HEK293 (cell line): ENCODE measurements around the gene BORCS6.
A peak's percentile ranks its signal among the peaks of the same experiment; 100 is the strongest.

Experiments
- GFI1B ChIP-seq: fragments of 450-650 bp; formaldehyde crosslinking; IDR thresholded peaks from 2 replicates; pipeline ENCODE4 v1.5.1; 2016; ENCODE audit warnings: missing biosample characterization, missing genetic modification characterization
- GLI2 ChIP-seq: fragments of 450-650 bp; formaldehyde crosslinking; IDR thresholded peaks from 2 replicates; pipeline ENCODE4; 2017; ENCODE audit warnings: missing biosample characterization, missing genetic modification characterization, low read depth, borderline replicate concordance
- GLI4 ChIP-seq: fragments of 450-650 bp; formaldehyde crosslinking; IDR thresholded peaks from 2 replicates; pipeline ENCODE4 v1.5.1; 2016; ENCODE audit warnings: missing biosample characterization, missing genetic modification characterization
- HOXD13 ChIP-seq: sonication (generic); formaldehyde crosslinking; IDR thresholded peaks from 2 replicates; pipeline ENCODE4 v1.8.0; 2022; ENCODE audit warnings: missing genetic modification reagents, borderline replicate concordance
- IKZF3 ChIP-seq: fragments of 450-650 bp; IDR thresholded peaks from 2 replicates; pipeline ENCODE4 v1.5.0; 2018; ENCODE audit warnings: missing biosample characterization, mild to moderate bottlenecking, missing genetic modification characterization, moderate library complexity
- KLF7 ChIP-seq: fragments of 450-650 bp; formaldehyde crosslinking; IDR thresholded peaks from 2 replicates; pipeline ENCODE4 v1.5.1; 2016; ENCODE audit warnings: missing biosample characterization, missing genetic modification characterization, borderline replicate concordance
- KLF8 ChIP-seq: fragments of 450-650 bp; formaldehyde crosslinking; IDR thresholded peaks from 2 replicates; pipeline ENCODE4 v1.5.1; 2016; ENCODE audit warnings: missing biosample characterization, missing genetic modification characterization
- KLF9 ChIP-seq: fragments of 450-650 bp; formaldehyde crosslinking; IDR thresholded peaks from 2 replicates; pipeline ENCODE4 v1.5.1; 2016; ENCODE audit warnings: missing biosample characterization, missing genetic modification characterization, low read depth
- MEIS1 ChIP-seq: sonication (generic); formaldehyde crosslinking; IDR thresholded peaks from 2 replicates; pipeline ENCODE4 v1.8.1; 2022; ENCODE audit warnings: missing genetic modification reagents, mild to moderate bottlenecking, borderline replicate concordance
- PRDM10 ChIP-seq: fragments of 450-650 bp; formaldehyde crosslinking; IDR thresholded peaks from 2 replicates; pipeline ENCODE4 v1.5.1; 2016; ENCODE audit warnings: missing biosample characterization, missing genetic modification characterization
- SALL2 ChIP-seq: fragments of 450-650 bp; formaldehyde crosslinking; IDR thresholded peaks from 2 replicates; pipeline ENCODE4 v1.5.0; 2017; ENCODE audit warnings: missing biosample characterization, mild to moderate bottlenecking, missing genetic modification characterization, borderline replicate concordance
- ZBTB20 ChIP-seq: fragments of 450-650 bp; formaldehyde crosslinking; IDR thresholded peaks from 2 replicates; pipeline ENCODE4 v1.5.1; 2016; ENCODE audit warnings: missing biosample characterization, missing genetic modification characterization
- ZEB2 ChIP-seq: fragments of 450-650 bp; formaldehyde crosslinking; IDR thresholded peaks from 2 replicates; pipeline ENCODE4 v1.5.1; 2016; ENCODE audit warnings: missing biosample characterization, missing genetic modification characterization
- ZFHX2 ChIP-seq: fragments of 450-650 bp; formaldehyde crosslinking; conservative IDR thresholded peaks from 2 replicates; pipeline ENCODE4 v1.5.1; 2016; ENCODE audit warnings: missing biosample characterization, missing genetic modification characterization
- ZNF10 ChIP-seq: fragments of 450-650 bp; formaldehyde crosslinking; IDR thresholded peaks from 2 replicates; pipeline ENCODE4 v1.5.1; 2017; ENCODE audit warnings: missing biosample characterization, missing genetic modification characterization
- ZNF133 ChIP-seq: fragments of 450-650 bp; formaldehyde crosslinking; IDR thresholded peaks from 2 replicates; pipeline ENCODE4 v1.5.1; 2016; ENCODE audit warnings: missing biosample characterization, missing genetic modification characterization
- ZNF140 ChIP-seq: fragments of 450-650 bp; formaldehyde crosslinking; IDR thresholded peaks from 2 replicates; pipeline ENCODE4 v1.5.1; 2016; ENCODE audit warnings: missing biosample characterization, missing genetic modification characterization
- ZNF2 ChIP-seq: fragments of 450-650 bp; formaldehyde crosslinking; IDR thresholded peaks from 2 replicates; pipeline ENCODE4 v1.5.1; 2016; ENCODE audit warnings: missing biosample characterization, missing genetic modification characterization
- ZNF223 ChIP-seq: fragments of 450-650 bp; formaldehyde crosslinking; IDR thresholded peaks from 2 replicates; pipeline ENCODE4 v1.5.1; 2016; ENCODE audit warnings: missing biosample characterization, missing genetic modification characterization
- ZNF248 ChIP-seq: fragments of 450-650 bp; formaldehyde crosslinking; IDR thresholded peaks from 2 replicates; pipeline ENCODE4 v1.5.1; 2017; ENCODE audit warnings: missing biosample characterization, missing genetic modification characterization
- ZNF292 ChIP-seq: fragments of 450-650 bp; formaldehyde crosslinking; IDR thresholded peaks from 2 replicates; pipeline ENCODE4 v1.5.1; 2016; ENCODE audit warnings: low read depth, missing biosample characterization, missing genetic modification characterization, borderline replicate concordance
- ZNF335 ChIP-seq: fragments of 450-650 bp; formaldehyde crosslinking; conservative IDR thresholded peaks from 2 replicates; pipeline ENCODE4 v1.5.1; 2016; ENCODE audit warnings: missing biosample characterization, missing genetic modification characterization
- ZNF404 ChIP-seq: fragments of 450-650 bp; formaldehyde crosslinking; IDR thresholded peaks from 2 replicates; pipeline ENCODE4 v1.5.1; 2017; ENCODE audit warnings: missing biosample characterization, missing genetic modification characterization
- ZNF423 ChIP-seq: fragments of 450-650 bp; formaldehyde crosslinking; IDR thresholded peaks from 2 replicates; pipeline ENCODE4 v1.5.1; 2016; ENCODE audit warnings: missing biosample characterization, missing genetic modification characterization
- ZNF426 ChIP-seq: fragments of 450-650 bp; formaldehyde crosslinking; IDR thresholded peaks from 2 replicates; pipeline ENCODE4 v1.5.1; 2017; ENCODE audit warnings: missing biosample characterization, missing genetic modification characterization, mild to moderate bottlenecking, inconsistent platforms, moderate library complexity
- ZNF473 ChIP-seq: fragments of 450-650 bp; formaldehyde crosslinking; IDR thresholded peaks from 2 replicates; pipeline ENCODE4 v1.5.1; 2017; ENCODE audit warnings: missing biosample characterization, missing genetic modification characterization
- ZNF521 ChIP-seq: fragments of 450-650 bp; formaldehyde crosslinking; IDR thresholded peaks from 2 replicates; pipeline ENCODE4 v1.5.1; 2017; ENCODE audit warnings: missing biosample characterization, mild to moderate bottlenecking, missing genetic modification characterization
- ZNF549 ChIP-seq: fragments of 450-650 bp; IDR thresholded peaks from 2 replicates; pipeline ENCODE4 v1.5.1; 2018; ENCODE audit warnings: missing biosample characterization, missing genetic modification characterization, mild to moderate bottlenecking, inconsistent platforms, moderate library complexity
- ZNF610 ChIP-seq: fragments of 450-650 bp; formaldehyde crosslinking; IDR thresholded peaks from 2 replicates; pipeline ENCODE4 v1.5.1; 2016; ENCODE audit warnings: missing biosample characterization, missing genetic modification characterization, borderline replicate concordance
- ZNF626 ChIP-seq: fragments of 450-650 bp; sonication (Bioruptor Pico); formaldehyde crosslinking; IDR thresholded peaks from 2 replicates; pipeline ENCODE4 v1.5.1; 2018; ENCODE audit warnings: missing biosample characterization, missing genetic modification characterization, inconsistent platforms
- ZNF654 ChIP-seq: fragments of 450-650 bp; formaldehyde crosslinking; IDR thresholded peaks from 2 replicates; pipeline ENCODE4 v1.5.1; 2016; ENCODE audit warnings: low read depth, missing biosample characterization, missing genetic modification characterization
- ZNF670 ChIP-seq: fragments of 450-650 bp; formaldehyde crosslinking; IDR thresholded peaks from 2 replicates; pipeline ENCODE4 v1.5.1; 2016; ENCODE audit warnings: missing biosample characterization, missing genetic modification characterization, low read depth
- ZXDB ChIP-seq: fragments of 450-650 bp; formaldehyde crosslinking; IDR thresholded peaks from 2 replicates; pipeline ENCODE4 v1.5.1; 2016; ENCODE audit warnings: missing biosample characterization, missing genetic modification characterization
- TF ChIP-seq, protein P1 (sequence below): fragments of 450-650 bp; formaldehyde crosslinking; IDR thresholded peaks from 2 replicates; pipeline ENCODE4 v1.5.1; 2016; ENCODE audit warnings: missing biosample characterization, missing genetic modification characterization
- TF ChIP-seq, protein P2 (sequence below): fragments of 450-650 bp; formaldehyde crosslinking; IDR thresholded peaks from 2 replicates; pipeline ENCODE4 v1.5.1; 2016; ENCODE audit warnings: missing biosample characterization, missing genetic modification characterization

BORCS6 gene

GRCh38 chr17:8222630-8223355 is 32.8 kb upstream of the BORCS6 start (continued):
- no peak for TF ChIP-seq ZNF292 (tag by site-specific recombination)
- TF ChIP-seq ZNF626 = no peak
- TF ChIP-seq ZNF670 (tag by site-specific recombination) = no peak
- peak; percentile 70; the same call in 1 of the 2 replicates for TF ChIP-seq GLI4 (tag by site-specific recombination)
- TF ChIP-seq ZNF654 (tag by site-specific recombination) = peak; percentile 13; the same call in 1 of the 2 replicates
- TF ChIP-seq ZNF248 (tag by site-specific recombination) = no peak
- no peak for TF ChIP-seq ZNF133 (tag by site-specific recombination)
- no peak for TF ChIP-seq ZNF521 (tag by site-specific recombination)
- no peak for TF ChIP-seq PRDM10 (tag by site-specific recombination)
- no peak for TF ChIP-seq ZNF223 (tag by site-specific recombination)
- peak; percentile 40; the same call in 1 of the 2 replicates for TF ChIP-seq ZXDB
- no peak for TF ChIP-seq ZNF549
- TF ChIP-seq ZFHX2 (tag by site-specific recombination) = peak; percentile 82
- peak; percentile 27; the same call in 1 of the 2 replicates for TF ChIP-seq ZNF610
- no peak; the same call in none of the 2 replicates for TF ChIP-seq ZBTB20 (tag by site-specific recombination)
- TF ChIP-seq ZNF140 (tag by site-specific recombination) = no peak
- TF ChIP-seq IKZF3 (tag by site-specific recombination) = peak; percentile 94
- no peak for TF ChIP-seq GFI1B
- TF ChIP-seq ZNF423 (tag by site-specific recombination) = no peak
- peak; percentile 73; the same call in 1 of the 2 replicates for TF ChIP-seq KLF7 (tag by site-specific recombination)
- TF ChIP-seq, protein P1, sequence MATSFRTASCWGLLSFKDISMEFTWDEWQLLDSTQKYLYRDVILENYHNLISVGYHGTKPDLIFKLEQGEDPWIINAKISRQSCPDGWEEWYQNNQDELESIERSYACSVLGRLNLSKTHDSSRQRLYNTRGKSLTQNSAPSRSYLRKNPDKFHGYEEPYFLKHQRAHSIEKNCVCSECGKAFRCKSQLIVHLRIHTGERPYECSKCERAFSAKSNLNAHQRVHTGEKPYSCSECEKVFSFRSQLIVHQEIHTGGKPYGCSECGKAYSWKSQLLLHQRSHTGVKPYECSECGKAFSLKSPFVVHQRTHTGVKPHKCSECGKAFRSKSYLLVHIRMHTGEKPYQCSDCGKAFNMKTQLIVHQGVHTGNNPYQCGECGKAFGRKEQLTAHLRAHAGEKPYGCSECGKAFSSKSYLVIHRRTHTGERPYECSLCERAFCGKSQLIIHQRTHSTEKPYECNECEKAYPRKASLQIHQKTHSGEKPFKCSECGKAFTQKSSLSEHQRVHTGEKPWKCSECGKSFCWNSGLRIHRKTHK = no peak
- TF ChIP-seq KLF8 (tag by site-specific recombination) = peak; percentile 96
- TF ChIP-seq ZNF335 (tag by site-specific recombination) = peak; percentile 97
- TF ChIP-seq, protein P2, sequence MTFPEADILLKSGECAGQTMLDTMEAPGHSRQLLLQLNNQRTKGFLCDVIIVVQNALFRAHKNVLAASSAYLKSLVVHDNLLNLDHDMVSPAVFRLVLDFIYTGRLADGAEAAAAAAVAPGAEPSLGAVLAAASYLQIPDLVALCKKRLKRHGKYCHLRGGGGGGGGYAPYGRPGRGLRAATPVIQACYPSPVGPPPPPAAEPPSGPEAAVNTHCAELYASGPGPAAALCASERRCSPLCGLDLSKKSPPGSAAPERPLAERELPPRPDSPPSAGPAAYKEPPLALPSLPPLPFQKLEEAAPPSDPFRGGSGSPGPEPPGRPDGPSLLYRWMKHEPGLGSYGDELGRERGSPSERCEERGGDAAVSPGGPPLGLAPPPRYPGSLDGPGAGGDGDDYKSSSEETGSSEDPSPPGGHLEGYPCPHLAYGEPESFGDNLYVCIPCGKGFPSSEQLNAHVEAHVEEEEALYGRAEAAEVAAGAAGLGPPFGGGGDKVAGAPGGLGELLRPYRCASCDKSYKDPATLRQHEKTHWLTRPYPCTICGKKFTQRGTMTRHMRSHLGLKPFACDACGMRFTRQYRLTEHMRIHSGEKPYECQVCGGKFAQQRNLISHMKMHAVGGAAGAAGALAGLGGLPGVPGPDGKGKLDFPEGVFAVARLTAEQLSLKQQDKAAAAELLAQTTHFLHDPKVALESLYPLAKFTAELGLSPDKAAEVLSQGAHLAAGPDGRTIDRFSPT (tag by site-specific recombination) = peak; percentile 88
- TF ChIP-seq ZNF426 (tag by site-specific recombination) = no peak
- TF ChIP-seq KLF9 (tag by site-specific recombination) = peak; percentile 50
- TF ChIP-seq GLI2 (tag by site-specific recombination) = no peak
- no peak for TF ChIP-seq ZNF404 (tag by site-specific recombination)
- no peak; the same call in 1 of the 2 replicates for TF ChIP-seq ZNF2
- no peak for TF ChIP-seq SALL2 (tag by site-specific recombination)
- no peak for TF ChIP-seq ZNF10 (tag by site-specific recombination)
- TF ChIP-seq ZEB2 (tag by site-specific recombination) = peak; percentile 98
- TF ChIP-seq MEIS1 (CRISPR knock-in tag) = peak; percentile 90
- TF ChIP-seq ZNF473 (tag by site-specific recombination) = no peak
- peak; percentile 45; the same call in 1 of the 2 replicates for TF ChIP-seq HOXD13 (CRISPR knock-in tag)
